Measurements from ENCODE around the gene SNRNP35.
"Not testable (repeated sequence)": the region's sequence is repeated elsewhere in the genome, so short reads cannot be mapped to it uniquely, and the experiment has no call there.

The SNRNP35 gene

GRCh38 chr12:123489580-123489979 lies 31.6 kb downstream of the SNRNP35 start:
- no peak for DNase-seq (ENCODE audit: low read depth, low spot score)

GRCh38 chr12:123490089-123490488 lies 32.1 kb downstream of the SNRNP35 start:
- no peak for DNase-seq (ENCODE audit: low read depth, low spot score)

- no peak for DNase-seq (ENCODE audit: low read depth, low spot score)
Measured at GRCh38 chr12:123491056-123491455, 33.1 kb downstream of the SNRNP35 start.

- no peak for DNase-seq (ENCODE audit: low read depth, low spot score)
Measured at GRCh38 chr12:123491481-123491880, 33.5 kb downstream of the SNRNP35 start.

- DNase-seq (ENCODE audit: low read depth, low spot score) = not testable (repeated sequence)
Measured at GRCh38 chr12:123492339-123493039, 34.5 kb downstream of the SNRNP35 start.

- no peak for DNase-seq (ENCODE audit: low read depth, low spot score)
Measured at GRCh38 chr12:123494124-123494851, 36.3 kb downstream of the SNRNP35 start.

- no peak for DNase-seq (ENCODE audit: low read depth, low spot score)
Measured at GRCh38 chr12:123497065-123497464, 39.1 kb downstream of the SNRNP35 start.

GRCh38 chr12:123498126-123498825 lies 40.3 kb downstream of the SNRNP35 start:
- no peak for DNase-seq (ENCODE audit: low read depth, low spot score)

GRCh38 chr12:123499332-123499731 lies 41.4 kb downstream of the SNRNP35 start:
- no peak for DNase-seq (ENCODE audit: low read depth, low spot score)

GRCh38 chr12:123502163-123502704 lies 44.3 kb downstream of the SNRNP35 start:
- no peak for DNase-seq (ENCODE audit: low read depth, low spot score)

GRCh38 chr12:123506059-123506842 lies 48.3 kb downstream of the SNRNP35 start:
- no peak for DNase-seq (ENCODE audit: low read depth, low spot score)

- no peak for DNase-seq (ENCODE audit: low read depth, low spot score)
Measured at GRCh38 chr12:123506843-123507236, 48.9 kb downstream of the SNRNP35 start.

GRCh38 chr12:123512838-123513665 lies 55.1 kb downstream of the SNRNP35 start:
- no peak for DNase-seq (ENCODE audit: low read depth, low spot score)

- DNase-seq (ENCODE audit: low read depth, low spot score) = no peak
Measured at GRCh38 chr12:123513805-123514204, 55.9 kb downstream of the SNRNP35 start.

GRCh38 chr12:123514582-123515221 lies 56.8 kb downstream of the SNRNP35 start:
- not testable (repeated sequence) for DNase-seq (ENCODE audit: low read depth, low spot score)

GRCh38 chr12:123516216-123516780 lies 58.4 kb downstream of the SNRNP35 start:
- DNase-seq (ENCODE audit: low read depth, low spot score) = no peak

All from activated naive CD8-positive, alpha-beta T cell treated with anti-CD3 and anti-CD28 coated beads, Interleukin-2, amount 50 U/mL, for 16 hours (primary cell).